Body of pancreas (tissue), 4 donors: ENCODE results near the gene RIPOR1.

Experiments used
- POLR2A ChIP-seq, 3 donors: fragments of 450-650 bp; IDR thresholded peaks; one replicate each; pipeline ENCODE4 v1.6.1; 2016; ENCODE audit warnings: antibody characterized with exemption in 3 of 3, mild to moderate bottlenecking in 2 of 3
- TF ChIP-seq, protein P1 (sequence below), 7 experiments: fragments of 450-650 bp in 4 of 7; fragments of 200-600 bp in 3 of 7; sonication (generic) in 3 of 7; IDR thresholded peaks; one replicate each; pipeline ENCODE4 v1.5.1; 2016 to 2019; ENCODE audit warnings: antibody characterized with exemption in 7 of 7

- TF ChIP-seq, protein P1, sequence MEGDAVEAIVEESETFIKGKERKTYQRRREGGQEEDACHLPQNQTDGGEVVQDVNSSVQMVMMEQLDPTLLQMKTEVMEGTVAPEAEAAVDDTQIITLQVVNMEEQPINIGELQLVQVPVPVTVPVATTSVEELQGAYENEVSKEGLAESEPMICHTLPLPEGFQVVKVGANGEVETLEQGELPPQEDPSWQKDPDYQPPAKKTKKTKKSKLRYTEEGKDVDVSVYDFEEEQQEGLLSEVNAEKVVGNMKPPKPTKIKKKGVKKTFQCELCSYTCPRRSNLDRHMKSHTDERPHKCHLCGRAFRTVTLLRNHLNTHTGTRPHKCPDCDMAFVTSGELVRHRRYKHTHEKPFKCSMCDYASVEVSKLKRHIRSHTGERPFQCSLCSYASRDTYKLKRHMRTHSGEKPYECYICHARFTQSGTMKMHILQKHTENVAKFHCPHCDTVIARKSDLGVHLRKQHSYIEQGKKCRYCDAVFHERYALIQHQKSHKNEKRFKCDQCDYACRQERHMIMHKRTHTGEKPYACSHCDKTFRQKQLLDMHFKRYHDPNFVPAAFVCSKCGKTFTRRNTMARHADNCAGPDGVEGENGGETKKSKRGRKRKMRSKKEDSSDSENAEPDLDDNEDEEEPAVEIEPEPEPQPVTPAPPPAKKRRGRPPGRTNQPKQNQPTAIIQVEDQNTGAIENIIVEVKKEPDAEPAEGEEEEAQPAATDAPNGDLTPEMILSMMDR (IDR thresholded peaks at IDR 0.05): no peak
- TF ChIP-seq POLR2A (IDR thresholded peaks at IDR 0.05): no peak
These were observed 37.0 kb downstream of the RIPOR1 start for GRCh38 chr16:67565470-67566100.
